IMR-90 (cell line): ENCODE results near the gene CD70. TPM values are rescaled to one million over a fixed set of nuclear protein-coding genes. Genes with fewer than 3 reads are reported as not detected.

Experiments
- ATAC-seq: fragments of 200-7000 bp; cut with Tn5 transposase; 2 replicates; pipeline ENCODE4 v1.9.1; 2020; ENCODE audit warnings: low read depth, mild to moderate bottlenecking, moderate library complexity
- BruUV-seq: library from RNA; stranded (reverse); fragments of 400-500 nt; replicated peaks from 2 replicates; lab custom pipeline; 2021; lab: Mats Ljungman, UMichigan
- CTCF ChIA-PET: fragments of 300-600 bp; formaldehyde crosslinking; extraction: SDS; loops from one replicate; lab custom pipeline; 2021; ENCODE audit warnings: antibody characterized with exemption; lab: Yijun Ruan, JAX
- POLR2A ChIA-PET: fragments of 300-600 bp; sonication (Branson Sonifier 250); formaldehyde crosslinking; loops from one replicate; lab custom pipeline; 2022; ENCODE audit warnings: antibody characterized with exemption; ENCODE audit not compliant: unreplicated experiment; lab: Charles Lee
- DNase-seq: peaks from one replicate; pipeline ENCODE4 v3.0.0; 2013
- H2AFZ ChIP-seq: replicated peaks from 2 replicates; pipeline ENCODE3; 2013; ENCODE audit warnings: low read length, mild to moderate bottlenecking; ENCODE audit not compliant: poor library complexity
- H2AK5ac ChIP-seq: 2 replicates; pipeline ENCODE4 v1.6.1; 2013; ENCODE audit warnings: low read depth, low read length, inconsistent platforms
- H2AK9ac ChIP-seq: replicated peaks from 2 replicates; pipeline ENCODE3; 2013; ENCODE audit warnings: mild to moderate bottlenecking, low read depth, low read length, moderate library complexity; ENCODE audit not compliant: poor library complexity
- H2BK120ac ChIP-seq: 2 replicates; pipeline ENCODE4 v1.6.1; 2013; ENCODE audit warnings: low read depth, low read length, inconsistent platforms
- H2BK15ac ChIP-seq: 3 replicates; pipeline ENCODE4 v1.6.1; 2013; ENCODE audit warnings: low read depth, low read length, inconsistent platforms
- H2BK20ac ChIP-seq: 2 replicates; pipeline ENCODE4 v1.6.1; 2013; ENCODE audit warnings: low read depth, mild to moderate bottlenecking, inconsistent platforms, low read length, moderate library complexity
- H2BK5ac ChIP-seq: 2 replicates; pipeline ENCODE4 v1.6.1; 2013; ENCODE audit warnings: mild to moderate bottlenecking, low read depth, low read length, inconsistent platforms; ENCODE audit not compliant: poor library complexity, severe bottlenecking
- H3K14ac ChIP-seq: replicated peaks from 2 replicates; pipeline ENCODE4 v1.6.1; 2013; ENCODE audit warnings: low read depth, low read length, inconsistent platforms
- H3K18ac ChIP-seq: 2 replicates; pipeline ENCODE4 v1.6.1; 2013; ENCODE audit warnings: low read depth, low read length, control low read depth
- H3K23ac ChIP-seq: 2 replicates; pipeline ENCODE4 v1.6.1; 2013; ENCODE audit warnings: low read depth, low read length, inconsistent platforms
- H3K27ac ChIP-seq: 2 replicates; pipeline ENCODE4 v1.5.1; 2013; ENCODE audit warnings: mild to moderate bottlenecking, control low read depth, low read length; ENCODE audit not compliant: insufficient read depth
- H3K27me3 ChIP-seq: 2 replicates; pipeline ENCODE4 v1.6.1; 2013; ENCODE audit warnings: low read length; ENCODE audit not compliant: control insufficient read depth, insufficient read depth
- H3K36me3 ChIP-seq: 2 replicates; pipeline ENCODE4 v1.6.1; 2013; ENCODE audit warnings: low read length, mixed read lengths; ENCODE audit not compliant: control insufficient read depth, insufficient read depth
- H3K4ac ChIP-seq: 2 replicates; pipeline ENCODE4 v1.6.1; 2013; ENCODE audit warnings: low read depth, low read length, inconsistent platforms
- H3K4me1 ChIP-seq: 2 replicates; pipeline ENCODE4 v1.6.1; 2013; ENCODE audit warnings: low read length, mixed read lengths; ENCODE audit not compliant: control insufficient read depth, insufficient read depth
- H3K4me2 ChIP-seq: 2 replicates; pipeline ENCODE4 v1.6.1; 2013; ENCODE audit warnings: low read depth, mild to moderate bottlenecking, control low read depth, low read length, moderate library complexity
- H3K4me3 ChIP-seq: 2 replicates; pipeline ENCODE4 v1.5.1; 2013; ENCODE audit warnings: low read depth, mild to moderate bottlenecking, control low read depth, low read length, moderate library complexity; ENCODE audit not compliant: insufficient read depth
- H3K56ac ChIP-seq: 2 replicates; pipeline ENCODE4 v1.6.1; 2013; ENCODE audit warnings: low read length, inconsistent platforms; ENCODE audit not compliant: insufficient read depth; ENCODE audit errors: extremely low read depth
- H3K79me1 ChIP-seq, 2 experiments: 2 replicates each; pipeline ENCODE4 v1.6.1; 2013; ENCODE audit warnings: low read length in 2 of 2, inconsistent platforms in 1 of 2, low read depth in 1 of 2
- H3K9ac ChIP-seq: 2 replicates; pipeline ENCODE4 v1.6.1; 2013; ENCODE audit warnings: low read depth, low read length, control low read depth
- H3K9me1 ChIP-seq: 2 replicates; pipeline ENCODE4 v1.6.1; 2013; ENCODE audit warnings: low read length, inconsistent platforms; ENCODE audit not compliant: insufficient read depth
- H3K9me3 ChIP-seq: 2 replicates; pipeline ENCODE4 v1.6.1; 2013; ENCODE audit warnings: low read length; ENCODE audit not compliant: control insufficient read depth, insufficient read depth
- H4K20me1 ChIP-seq: 2 replicates; pipeline ENCODE4 v1.6.1; 2013; ENCODE audit warnings: low read length, inconsistent platforms; ENCODE audit not compliant: insufficient read depth
- H4K5ac ChIP-seq: 2 replicates; pipeline ENCODE4 v1.6.1; 2013; ENCODE audit warnings: mild to moderate bottlenecking, low read depth, low read length, control low read depth
- H4K8ac ChIP-seq, 2 experiments: 2 replicates each; pipeline ENCODE4 v1.6.1; 2013; ENCODE audit warnings: low read depth in 2 of 2, low read length in 2 of 2, control low read depth in 1 of 2, inconsistent platforms in 1 of 2
- H4K91ac ChIP-seq: 2 replicates; pipeline ENCODE4 v1.6.1; 2013; ENCODE audit warnings: low read depth, low read length, inconsistent platforms; ENCODE audit not compliant: insufficient read depth
- BHLHE40 ChIP-seq: fragments of 150-350 bp; IDR thresholded peaks from 2 replicates; pipeline ENCODE4 v1.6.1; 2016; ENCODE audit warnings: mild to moderate bottlenecking, low read depth, low read length
- CEBPB ChIP-seq: IDR thresholded peaks from 2 replicates; pipeline ENCODE4 v1.6.1; 2012; ENCODE audit warnings: low read depth, low read length, improper control_type of control experiment
- CHD1 ChIP-seq: IDR thresholded peaks from 2 replicates; pipeline ENCODE4 v1.6.1; 2012; ENCODE audit warnings: low read depth, low read length, improper control_type of control experiment
- CTCF ChIP-seq: conservative IDR thresholded peaks from 2 replicates; pipeline ENCODE4 v1.5.1; 2012; ENCODE audit warnings: mild to moderate bottlenecking, low read depth, low read length, improper control_type of control experiment
- ELK1 ChIP-seq: fragments of 150-350 bp; IDR thresholded peaks from 2 replicates; pipeline ENCODE4 v1.6.1; 2016; ENCODE audit warnings: low read depth, mild to moderate bottlenecking, low read length, moderate library complexity, borderline replicate concordance
- FOS ChIP-seq: fragments of 150-350 bp; IDR thresholded peaks from 2 replicates; pipeline ENCODE4 v1.6.1; 2016; ENCODE audit warnings: low read depth, low read length
- MAFK ChIP-seq: IDR thresholded peaks from 2 replicates; pipeline ENCODE4 v1.6.1; 2012; ENCODE audit warnings: low read depth, low read length, improper control_type of control experiment
- MAZ ChIP-seq: IDR thresholded peaks from 2 replicates; pipeline ENCODE4 v1.6.1; 2012; ENCODE audit warnings: low read depth, mild to moderate bottlenecking, low read length, improper control_type of control experiment, moderate library complexity, borderline replicate concordance
- MXI1 ChIP-seq: IDR thresholded peaks from 2 replicates; pipeline ENCODE4 v1.6.1; 2012; ENCODE audit warnings: low read depth, mild to moderate bottlenecking, low read length, moderate library complexity, borderline replicate concordance
- NFE2L2 ChIP-seq: fragments of 150-350 bp; IDR thresholded peaks from 2 replicates; pipeline ENCODE4 v1.6.1; 2016; ENCODE audit warnings: low read depth, mild to moderate bottlenecking, low read length
- POLR2A ChIP-seq: IDR thresholded peaks from 2 replicates; pipeline ENCODE4 v1.6.1; 2012; ENCODE audit warnings: mild to moderate bottlenecking, low read depth, low read length
- RAD21 ChIP-seq: IDR thresholded peaks from 2 replicates; pipeline ENCODE4 v1.6.1; 2012; ENCODE audit warnings: low read length, improper control_type of control experiment
- RCOR1 ChIP-seq: IDR thresholded peaks from 2 replicates; pipeline ENCODE4 v1.6.1; 2012; ENCODE audit warnings: mild to moderate bottlenecking, low read length, improper control_type of control experiment; ENCODE audit not compliant: insufficient replicate concordance
- RFX5 ChIP-seq: IDR thresholded peaks from 2 replicates; pipeline ENCODE4 v1.8.0; 2012; ENCODE audit warnings: low read depth, mild to moderate bottlenecking, low read length, moderate library complexity
- SMC3 ChIP-seq: fragments of 150-350 bp; IDR thresholded peaks from 2 replicates; pipeline ENCODE4 v1.6.1; 2016; ENCODE audit warnings: low read depth, mild to moderate bottlenecking, antibody characterized with exemption, low read length, moderate library complexity
- USF2 ChIP-seq: fragments of 150-350 bp; IDR thresholded peaks from 2 replicates; pipeline ENCODE4 v1.6.1; 2017; ENCODE audit warnings: mild to moderate bottlenecking, antibody characterized with exemption, low read length, low read depth
- WGBS, 2 experiments: methylation state at CpG; one replicate each; pipeline versions ENCODE4 v1.1.5 to v1.1.7; 2013; ENCODE audit warnings: missing lambda C conversion rate in 2 of 2; ENCODE audit not compliant: insufficient read length in 1 of 2; ENCODE audit errors: extremely low coverage in 2 of 2; 5-methylcytosine and 5-hydroxymethylcytosine counted together
- dilution Hi-C: fragments of 300-500 bp; cut with HindIII; formaldehyde crosslinking; loops from one replicate; pipeline ENCODE4 v1.14.3; 2018; ENCODE audit warnings: low sequenced_read_pairs; ENCODE audit not compliant: unreplicated experiment
- in situ Hi-C: fragments of 300-500 bp; cut with MboI; formaldehyde crosslinking; loops from 3 replicates; pipeline ENCODE4 v1.14.3; 2019; ENCODE audit warnings: low sequenced_read_pairs, inconsistent platforms, mixed read lengths
- intact Hi-C: fragments of 100-400 bp; cut with micrococcal nuclease; formaldehyde crosslinking; loops from 2 replicates; pipeline ENCODE4 v1.10.0; 2022
- polyA plus RNA-seq, 3 experiments: library from polyadenylated mRNA; depleted of rRNA; stranded (reverse); fragments of >200 nt; gene quantifications; 2 replicates each; pipeline ENCODE4 v1.2.3, GENCODE V29; 2012; ENCODE audit warnings: low replicate concordance in 1 of 3
- total RNA-seq: library from RNA; depleted of rRNA; stranded (reverse); fragments of >200 nt; gene quantifications from 2 replicates; pipeline ENCODE4 v1.2.3, GENCODE V29; 2012

The CD70 gene
- total and polyA plus RNA-seq, 2 of the 4 experiments (the other 2 are of a cell fraction), result not detected

GRCh38 chr19:6539514-6539913, 51.4 kb downstream of the CD70 start:
- no peaks in the 10 kb centered on the region for H4K20me1 ChIP-seq
- no peak for DNase-seq
- no peak overlapping the region for H3K4me2 ChIP-seq
- 20% methylated on average over 1 of the region's 6 CpGs; no CpG with 5 or more reads in 1 of the 2 experiments for WGBS, 2 experiments
- H3K4ac ChIP-seq, result no peak overlapping the region
- no peak overlapping the region for H3K14ac ChIP-seq
- no peaks in the 10 kb centered on the region for H3K36me3 ChIP-seq
- H3K9me1 ChIP-seq, result no peaks in the 10 kb centered on the region
- no peak overlapping the region for H3K4me3 ChIP-seq
- no peak overlapping the region for H2AFZ ChIP-seq
- POLR2A ChIA-PET, result no interaction called here
- dilution Hi-C loops (no loop called here), in situ Hi-C loops (no loop called here), intact Hi-C loops (no loop called here)
- H4K8ac ChIP-seq, result no peak overlapping the region
- H2BK20ac ChIP-seq, result no peak overlapping the region
- TF ChIP-seq FOS (no peak), CEBPB (no peak), MAFK (no peak), MAZ (no peak), ELK1 (no peak), NFE2L2 (no peak), POLR2A (no peak), USF2 (no peak), MXI1 (no peak), BHLHE40 (no peak), RFX5 (no peak), SMC3 (no peak), RAD21 (no peak), CHD1 (no peak), RCOR1 (no peak), CTCF (no peak)
- no peak overlapping the region for H4K5ac ChIP-seq
- H3K23ac ChIP-seq, result no peak overlapping the region
- no peak overlapping the region for H2BK5ac ChIP-seq
- H3K79me1 ChIP-seq, result no peaks in the 10 kb centered on the region
- H2AK5ac ChIP-seq, result no peak overlapping the region
- no peaks in the 10 kb centered on the region for H3K27me3 ChIP-seq
- no peak overlapping the region for H2BK120ac ChIP-seq
- H3K18ac ChIP-seq, result no peak overlapping the region
- H2BK15ac ChIP-seq, result no peak overlapping the region
- no peak overlapping the region for H3K56ac ChIP-seq
- H3K9ac ChIP-seq, result no peak overlapping the region
- no peaks in the 10 kb centered on the region for H3K4me1 ChIP-seq
- peaks cover 7% of the 10 kb centered on the region; the same call in 1 of the 2 replicates for H3K9me3 ChIP-seq
- ATAC-seq, result no peak
- CTCF ChIA-PET, result interaction anchor here (0.6 kb wide), 2 partner anchors 143 to 324 kb away, joined by 4 to 6 read pairs; no protein-coding TSS in a partner anchor
- no TSS peak for BruUV-seq
- no peak overlapping the region for H4K91ac ChIP-seq
- H3K27ac ChIP-seq, result no peak overlapping the region
- no peak overlapping the region for H2AK9ac ChIP-seq
